HG02943 (cell line): ENCODE results near the gene NET1.

ENCODE experiments used
- ATAC-seq: cut with Tn5 transposase; IDR thresholded peaks from one replicate; pipeline ENCODE4 v1.9.1; 2021; ENCODE audit warnings: mild to moderate bottlenecking, low read depth, moderate library complexity; ENCODE audit not compliant: unreplicated experiment

The NET1 gene

GRCh38 chr10:5441106-5441505 is 28.7 kb downstream of the NET1 start:
- no peak for ATAC-seq

GRCh38 chr10:5442065-5442989 is 30.0 kb downstream of the NET1 start:
- ATAC-seq, result no peak

- ATAC-seq, result no peak
These were observed 30.6 kb downstream of the NET1 start for GRCh38 chr10:5442990-5443370.

- ATAC-seq, result peak; percentile 55
These were observed 31.1 kb downstream of the NET1 start for GRCh38 chr10:5443429-5443828.

- ATAC-seq, result no peak
These were observed 32.6 kb downstream of the NET1 start for GRCh38 chr10:5445006-5445405.

- ATAC-seq, result no peak
These were observed 34.1 kb downstream of the NET1 start for GRCh38 chr10:5446390-5446926.

GRCh38 chr10:5447056-5447455 is 34.7 kb downstream of the NET1 start:
- ATAC-seq, result no peak

- ATAC-seq, result peak; percentile 39
These were observed 35.3 kb downstream of the NET1 start for GRCh38 chr10:5447611-5448071.

- no peak for ATAC-seq
These were observed 36.1 kb downstream of the NET1 start for GRCh38 chr10:5448333-5449001.

- ATAC-seq, result no peak
These were observed 36.9 kb downstream of the NET1 start for GRCh38 chr10:5449227-5449626.

GRCh38 chr10:5449823-5450222 is 37.5 kb downstream of the NET1 start:
- no peak for ATAC-seq

- ATAC-seq, result no peak
These were observed 38.4 kb downstream of the NET1 start for GRCh38 chr10:5450605-5451384.

- ATAC-seq, result no peak
These were observed 41.6 kb downstream of the NET1 start for GRCh38 chr10:5453749-5454489.

- no peak for ATAC-seq
These were observed 44.2 kb downstream of the NET1 start for GRCh38 chr10:5456563-5456962.

- ATAC-seq, result no peak
These were observed 45.4 kb downstream of the NET1 start for GRCh38 chr10:5457741-5458140.

- ATAC-seq, result no peak
These were observed 46.1 kb downstream of the NET1 start for GRCh38 chr10:5458425-5458824.

GRCh38 chr10:5458949-5459747 is 46.8 kb downstream of the NET1 start:
- no peak for ATAC-seq

- no peak for ATAC-seq
These were observed 48.3 kb downstream of the NET1 start for GRCh38 chr10:5460468-5461202.

GRCh38 chr10:5461203-5461588 is 48.8 kb downstream of the NET1 start:
- ATAC-seq, result no peak
